ENCODE measurements around the gene PRKG1.
"Not testable (repeated sequence)": the region's sequence is repeated elsewhere in the genome, so short reads cannot be mapped to it uniquely, and the experiment has no call there.

PRKG1 gene

GRCh38 chr10:51267980-51268570, 193.8 kb downstream of the PRKG1 start:
- DNase-seq (ENCODE audit: low read depth in 2 of 2, low spot score in 1 of 2) = not testable (repeated sequence)

GRCh38 chr10:51269821-51270220, 195.5 kb downstream of the PRKG1 start:
- DNase-seq (ENCODE audit: low read depth in 2 of 2, low spot score in 1 of 2) = no peak

- DNase-seq (ENCODE audit: low read depth in 2 of 2, low spot score in 1 of 2) = no peak
Measured at GRCh38 chr10:51270936-51271530, 196.7 kb downstream of the PRKG1 start.

- DNase-seq (ENCODE audit: low read depth in 2 of 2, low spot score in 1 of 2) = not testable (repeated sequence)
Measured at GRCh38 chr10:51272099-51272498, 197.8 kb downstream of the PRKG1 start.

GRCh38 chr10:51272555-51272954, 198.3 kb downstream of the PRKG1 start:
- DNase-seq (ENCODE audit: low read depth in 2 of 2, low spot score in 1 of 2) = no peak

- DNase-seq (ENCODE audit: low read depth in 2 of 2, low spot score in 1 of 2) = no peak
Measured at GRCh38 chr10:51273574-51273973, 199.3 kb downstream of the PRKG1 start.

- DNase-seq (ENCODE audit: low read depth in 2 of 2, low spot score in 1 of 2) = not testable (repeated sequence)
Measured at GRCh38 chr10:51276097-51276496, 201.8 kb downstream of the PRKG1 start.

GRCh38 chr10:51281387-51281786, 207.1 kb downstream of the PRKG1 start:
- DNase-seq (ENCODE audit: low read depth in 2 of 2, low spot score in 1 of 2) = not testable (repeated sequence)

GRCh38 chr10:51285601-51286000, 211.3 kb downstream of the PRKG1 start:
- no peak for DNase-seq (ENCODE audit: low read depth in 2 of 2, low spot score in 1 of 2)

GRCh38 chr10:51288511-51288910, 214.2 kb downstream of the PRKG1 start:
- DNase-seq (ENCODE audit: low read depth in 2 of 2, low spot score in 1 of 2) = no peak

- no peak for DNase-seq (ENCODE audit: low read depth in 2 of 2, low spot score in 1 of 2)
Measured at GRCh38 chr10:51289519-51289918, 215.2 kb downstream of the PRKG1 start.

GRCh38 chr10:51291961-51292360, 217.7 kb downstream of the PRKG1 start:
- DNase-seq (ENCODE audit: low read depth in 2 of 2, low spot score in 1 of 2) = no peak

- DNase-seq (ENCODE audit: low read depth in 2 of 2, low spot score in 1 of 2) = no peak
Measured at GRCh38 chr10:51297438-51297837, 223.2 kb downstream of the PRKG1 start.

GRCh38 chr10:51300617-51301304, 226.5 kb downstream of the PRKG1 start:
- no peak for DNase-seq (ENCODE audit: low read depth in 2 of 2, low spot score in 1 of 2)

- DNase-seq (ENCODE audit: low read depth in 2 of 2, low spot score in 1 of 2) = no peak
Measured at GRCh38 chr10:51301644-51302043, 227.4 kb downstream of the PRKG1 start.

- DNase-seq (ENCODE audit: low read depth in 2 of 2, low spot score in 1 of 2) = no peak
Measured at GRCh38 chr10:51302316-51302715, 228.0 kb downstream of the PRKG1 start.

GRCh38 chr10:51308116-51308515, 233.8 kb downstream of the PRKG1 start:
- DNase-seq (ENCODE audit: low read depth in 2 of 2, low spot score in 1 of 2) = no peak

GRCh38 chr10:51311228-51311627, 236.9 kb downstream of the PRKG1 start:
- DNase-seq (ENCODE audit: low read depth in 2 of 2, low spot score in 1 of 2) = no peak

GRCh38 chr10:51312817-51313216, 238.5 kb downstream of the PRKG1 start:
- DNase-seq (ENCODE audit: low read depth in 2 of 2, low spot score in 1 of 2) = no peak

GRCh38 chr10:51313251-51313650, 239.0 kb downstream of the PRKG1 start:
- DNase-seq (ENCODE audit: low read depth in 2 of 2, low spot score in 1 of 2) = no peak

- no peak for DNase-seq (ENCODE audit: low read depth in 2 of 2, low spot score in 1 of 2)
Measured at GRCh38 chr10:51313773-51314478, 239.6 kb downstream of the PRKG1 start.

- DNase-seq (ENCODE audit: low read depth in 2 of 2, low spot score in 1 of 2) = no peak
Measured at GRCh38 chr10:51314481-51314880, 240.2 kb downstream of the PRKG1 start.
